Brain microvascular endothelial cell (primary cell): ENCODE measurements around the gene ALOXE3.

Source experiments
- DNase-seq: peaks from one replicate; pipeline ENCODE4 v3.0.0-alpha.2; 2020
- H3K27ac ChIP-seq: fragments of 250-450 bp; sonication (Bioruptor Pico); 2 replicates; pipeline ENCODE4 v1.5.1; 2020; ENCODE audit warnings: mild to moderate bottlenecking, moderate library complexity
- H3K27me3 ChIP-seq: fragments of 250-450 bp; sonication (Bioruptor Pico); replicated peaks from 2 replicates; pipeline ENCODE4 v1.5.1; 2020; ENCODE audit warnings: mild to moderate bottlenecking
- H3K36me3 ChIP-seq: fragments of 250-450 bp; sonication (Bioruptor Pico); replicated peaks from 2 replicates; pipeline ENCODE4 v1.5.1; 2020; ENCODE audit warnings: mild to moderate bottlenecking
- H3K4me3 ChIP-seq: 2 replicates; pipeline ENCODE4 v1.5.1; 2011; ENCODE audit warnings: low read depth, mild to moderate bottlenecking, control low read depth, low read length, moderate library complexity
- in situ Hi-C: cut with HindIII; loops from 2 replicates; pipeline ENCODE4 v1.10.0; 2017; ENCODE audit warnings: low sequenced_read_pairs, low pct_ligation_motif_present
- TF ChIP-seq, protein P1 (sequence below): IDR thresholded peaks from 2 replicates; pipeline ENCODE4 v1.5.1; 2011; ENCODE audit warnings: low read depth, mild to moderate bottlenecking, moderate library complexity, low read length, control low read depth, inconsistent platforms; ENCODE audit errors: missing control alignments

ALOXE3 gene

DNA sequence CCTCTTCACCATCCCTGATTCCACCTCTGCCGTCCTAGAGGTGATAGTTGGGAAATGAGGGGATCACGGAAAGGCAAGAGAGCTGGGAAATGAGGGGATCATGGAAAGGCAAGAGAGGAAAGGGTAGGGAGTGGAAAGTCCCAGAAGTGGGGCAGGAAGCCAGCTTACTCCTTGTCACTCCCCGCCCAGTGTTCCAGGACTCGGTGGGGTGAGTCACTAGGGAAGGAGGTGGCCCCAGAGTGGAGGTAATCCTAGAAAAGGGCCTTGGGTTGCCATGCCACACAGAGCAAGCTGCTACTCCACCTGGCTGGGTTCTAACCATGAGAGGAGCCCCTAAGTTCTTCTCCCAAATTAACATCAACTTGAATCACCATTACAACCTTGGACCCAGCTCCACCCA, 14.8 kb downstream of the ALOXE3 start:
- in situ Hi-C loops = no loop called here
- TF ChIP-seq, protein P1, sequence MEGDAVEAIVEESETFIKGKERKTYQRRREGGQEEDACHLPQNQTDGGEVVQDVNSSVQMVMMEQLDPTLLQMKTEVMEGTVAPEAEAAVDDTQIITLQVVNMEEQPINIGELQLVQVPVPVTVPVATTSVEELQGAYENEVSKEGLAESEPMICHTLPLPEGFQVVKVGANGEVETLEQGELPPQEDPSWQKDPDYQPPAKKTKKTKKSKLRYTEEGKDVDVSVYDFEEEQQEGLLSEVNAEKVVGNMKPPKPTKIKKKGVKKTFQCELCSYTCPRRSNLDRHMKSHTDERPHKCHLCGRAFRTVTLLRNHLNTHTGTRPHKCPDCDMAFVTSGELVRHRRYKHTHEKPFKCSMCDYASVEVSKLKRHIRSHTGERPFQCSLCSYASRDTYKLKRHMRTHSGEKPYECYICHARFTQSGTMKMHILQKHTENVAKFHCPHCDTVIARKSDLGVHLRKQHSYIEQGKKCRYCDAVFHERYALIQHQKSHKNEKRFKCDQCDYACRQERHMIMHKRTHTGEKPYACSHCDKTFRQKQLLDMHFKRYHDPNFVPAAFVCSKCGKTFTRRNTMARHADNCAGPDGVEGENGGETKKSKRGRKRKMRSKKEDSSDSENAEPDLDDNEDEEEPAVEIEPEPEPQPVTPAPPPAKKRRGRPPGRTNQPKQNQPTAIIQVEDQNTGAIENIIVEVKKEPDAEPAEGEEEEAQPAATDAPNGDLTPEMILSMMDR = no peak
- no peak overlapping the region for H3K27ac ChIP-seq
- no peaks in the 10 kb centered on the region for H3K36me3 ChIP-seq
- no peak overlapping the region for H3K4me3 ChIP-seq
- no peaks in the 10 kb centered on the region for H3K27me3 ChIP-seq
- DNase-seq = no peak

DNA sequence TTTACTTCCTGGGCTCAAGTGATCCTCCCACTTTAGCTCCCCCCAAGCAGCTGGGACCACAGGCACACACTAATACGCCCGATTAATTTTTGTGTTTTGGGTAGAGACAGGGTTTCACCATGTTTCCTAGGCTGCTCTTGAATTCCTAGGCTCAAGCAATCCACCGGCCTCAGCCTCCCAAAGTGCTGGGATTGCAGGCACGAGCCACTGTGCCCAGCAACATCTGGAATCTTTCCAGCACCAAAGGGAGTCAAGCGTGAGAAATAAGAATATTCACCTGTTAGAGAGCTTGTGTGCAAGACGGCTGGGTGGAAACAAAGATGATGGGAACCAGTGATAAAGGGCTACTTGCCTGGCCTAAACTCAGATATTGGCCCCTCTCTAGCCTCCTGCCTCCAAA, 16.6 kb downstream of the ALOXE3 start:
- no peak for DNase-seq
- Histone ChIP-seq H3K27ac (no peak overlapping the region), H3K4me3 (no peak overlapping the region), H3K27me3 (no peaks in the 10 kb centered on the region), H3K36me3 (no peaks in the 10 kb centered on the region)
- in situ Hi-C loops = no loop called here
- TF ChIP-seq, protein P1 = no peak

DNA sequence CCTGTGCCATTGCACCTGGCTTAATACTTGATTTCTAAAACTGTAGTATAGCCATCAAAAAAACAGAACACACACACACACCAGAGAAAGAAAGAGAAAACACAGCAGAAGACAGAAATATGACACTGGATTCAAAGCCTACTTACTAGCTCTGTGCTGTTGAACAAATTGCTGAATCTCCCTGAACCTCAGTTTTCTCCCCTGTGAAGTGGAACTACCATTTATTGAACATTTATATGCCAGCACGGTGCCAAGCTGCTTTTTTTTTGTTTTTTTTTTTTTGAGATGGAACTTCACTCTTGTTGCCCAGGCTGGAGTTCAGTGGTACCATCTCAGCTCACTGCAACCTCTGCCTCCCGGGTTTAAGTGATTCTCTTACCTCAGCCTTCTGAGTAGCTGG, 17.6 kb downstream of the ALOXE3 start:
- Histone ChIP-seq H3K36me3 (no peaks in the 10 kb centered on the region), H3K27me3 (peaks cover 4% of the 10 kb centered on the region), H3K27ac (no peak overlapping the region), H3K4me3 (no peak overlapping the region)
- in situ Hi-C loops = no loop called here
- DNase-seq = no peak
- TF ChIP-seq, protein P1 = no peak

DNA sequence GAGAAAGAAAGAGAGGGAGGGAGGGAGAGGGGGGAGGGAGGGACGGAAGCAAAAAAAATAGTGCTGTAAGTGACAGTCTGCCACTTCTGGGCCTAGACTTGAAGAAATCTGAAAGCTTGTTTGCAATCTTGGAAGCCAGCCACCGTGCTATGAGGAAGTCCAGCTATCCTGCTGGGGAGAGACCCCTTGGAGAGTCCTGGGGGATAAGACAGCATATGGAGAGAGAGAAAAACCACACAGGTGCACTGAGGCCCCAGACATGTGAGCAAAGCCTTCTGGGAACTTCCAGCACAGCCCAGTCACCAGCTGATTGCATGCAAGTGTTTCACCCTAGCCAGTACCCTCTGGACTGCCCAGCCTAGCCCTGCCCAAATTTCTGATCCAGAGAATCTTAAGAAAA, 18.2 kb downstream of the ALOXE3 start:
- in situ Hi-C loops = no loop called here
- no peaks in the 10 kb centered on the region for H3K36me3 ChIP-seq
- H3K27ac ChIP-seq = no peak overlapping the region
- DNase-seq = no peak
- H3K27me3 ChIP-seq = peaks cover 4% of the 10 kb centered on the region
- TF ChIP-seq, protein P1 = no peak
- H3K4me3 ChIP-seq = no peak overlapping the region

DNA sequence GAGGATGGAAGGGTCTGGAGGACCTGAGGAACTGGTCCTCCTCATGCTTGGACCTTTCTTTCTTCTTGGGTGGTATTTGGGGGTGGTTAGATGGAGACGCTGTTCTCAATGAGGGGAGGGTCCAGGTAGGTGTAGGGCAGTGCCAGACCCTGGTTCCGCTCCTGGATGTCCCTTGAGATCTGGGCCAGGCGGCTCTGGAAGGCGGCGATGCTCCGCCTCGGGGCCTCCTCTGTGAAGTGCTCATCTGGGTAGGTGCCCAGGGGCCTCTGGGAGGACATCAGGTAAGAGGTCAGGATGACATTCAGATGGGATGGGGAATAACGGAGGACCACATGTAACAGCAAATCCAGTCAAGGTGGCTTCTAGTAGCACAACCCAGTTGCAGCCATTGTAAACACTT, 21.8 kb downstream of the ALOXE3 start:
- in situ Hi-C loops = no loop called here
- Histone ChIP-seq H3K4me3 (no peak overlapping the region), H3K27me3 (peaks cover 4% of the 10 kb centered on the region), H3K27ac (no peak overlapping the region), H3K36me3 (no peaks in the 10 kb centered on the region)
- TF ChIP-seq, protein P1 = no peak
- no peak for DNase-seq

DNA sequence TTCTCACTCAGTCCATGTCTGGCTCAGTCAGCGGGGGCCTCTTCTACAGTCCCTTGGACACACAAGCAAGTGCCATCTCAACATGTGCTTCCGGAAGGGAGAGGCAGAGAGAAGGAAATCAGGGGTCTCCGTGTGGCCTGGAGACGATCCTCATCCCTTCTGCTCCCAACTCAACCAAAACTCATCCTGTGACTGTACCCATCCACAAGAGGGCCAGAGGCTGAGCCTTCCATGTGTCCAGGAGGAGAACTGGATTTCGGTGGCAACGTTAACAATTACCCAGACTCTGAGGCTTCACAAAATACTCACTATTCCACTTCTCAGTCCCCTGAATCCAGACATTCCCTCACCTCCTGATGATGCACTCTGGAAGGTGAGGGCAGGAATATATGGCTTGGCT, 23.0 kb downstream of the ALOXE3 start:
- in situ Hi-C loops = no loop called here
- Histone ChIP-seq H3K36me3 (no peaks in the 10 kb centered on the region), H3K27me3 (peaks cover 4% of the 10 kb centered on the region), H3K4me3 (no peak overlapping the region), H3K27ac (no peak overlapping the region)
- no peak for DNase-seq
- TF ChIP-seq, protein P1 = no peak
